Activated CD4-positive, alpha-beta T cell treated with anti-CD3 and anti-CD28 coated beads for 1 hour (primary cell): ENCODE measurements around the gene SBF2.
"Not testable (repeated sequence)": the region's sequence is repeated elsewhere in the genome, so short reads cannot be mapped to it uniquely, and the experiment has no call there.

Source experiments
- DNase-seq: peaks from one replicate; pipeline ENCODE4 v3.0.0-alpha.2; 2020

The SBF2 gene

DNA sequence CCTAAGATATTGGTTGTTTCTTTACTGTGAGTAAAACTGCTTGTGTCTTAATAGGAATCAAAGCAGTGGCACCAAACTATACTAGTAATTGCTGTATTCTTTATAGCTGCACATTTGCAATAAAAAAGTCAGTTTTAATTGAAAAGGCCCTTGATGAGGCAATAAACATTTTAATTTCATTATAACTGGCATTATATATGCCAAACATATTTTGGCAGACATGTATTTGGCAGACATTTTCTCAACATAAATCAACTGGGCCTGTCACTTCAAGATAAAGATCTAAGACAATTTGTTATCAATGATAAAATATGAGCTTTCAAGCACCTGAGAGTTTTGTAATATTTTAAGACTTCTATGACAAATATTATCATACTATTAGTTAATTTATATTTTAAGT is 245.7 kb downstream of the SBF2 start:
- DNase-seq: no peak

DNA sequence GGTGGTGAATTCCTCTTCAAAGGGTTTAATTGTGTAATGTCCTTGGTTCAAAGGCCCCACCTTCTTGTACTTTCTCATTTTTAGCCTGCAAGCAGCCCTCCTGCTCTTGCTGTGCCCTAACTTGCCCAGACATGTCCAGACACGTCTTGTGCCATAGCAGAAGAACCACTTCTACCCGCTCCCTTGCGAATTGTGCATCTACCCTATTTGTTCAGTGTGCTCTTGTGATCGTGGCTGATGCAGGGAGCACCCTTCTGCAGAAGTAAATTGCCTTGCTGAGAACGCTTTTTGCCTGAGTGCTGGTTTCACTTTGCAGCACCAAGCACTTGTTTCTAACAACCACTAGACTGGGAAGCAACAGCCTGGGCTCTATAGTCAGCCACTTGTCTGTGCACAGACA is 249.4 kb downstream of the SBF2 start:
- DNase-seq: no peak

DNA sequence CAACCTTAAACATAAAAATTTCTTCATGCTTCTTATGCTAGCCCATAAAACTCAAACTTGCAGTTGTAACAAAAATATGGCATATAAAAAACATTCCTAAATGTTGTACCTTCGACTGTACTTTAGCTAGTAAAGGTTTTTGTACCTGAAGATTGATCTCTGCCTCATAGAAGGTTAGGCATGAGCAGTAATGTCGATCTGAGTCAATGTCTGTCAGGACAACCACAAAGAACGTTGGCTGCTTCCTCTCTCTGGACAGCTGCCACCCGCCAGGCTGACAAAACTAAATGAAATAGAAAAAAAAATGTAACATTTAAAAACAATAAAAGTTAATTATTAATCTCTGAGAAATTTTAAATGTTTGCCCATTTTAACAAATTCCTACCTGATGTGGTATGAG is 251.3 kb downstream of the SBF2 start:
- no peak for DNase-seq

DNA sequence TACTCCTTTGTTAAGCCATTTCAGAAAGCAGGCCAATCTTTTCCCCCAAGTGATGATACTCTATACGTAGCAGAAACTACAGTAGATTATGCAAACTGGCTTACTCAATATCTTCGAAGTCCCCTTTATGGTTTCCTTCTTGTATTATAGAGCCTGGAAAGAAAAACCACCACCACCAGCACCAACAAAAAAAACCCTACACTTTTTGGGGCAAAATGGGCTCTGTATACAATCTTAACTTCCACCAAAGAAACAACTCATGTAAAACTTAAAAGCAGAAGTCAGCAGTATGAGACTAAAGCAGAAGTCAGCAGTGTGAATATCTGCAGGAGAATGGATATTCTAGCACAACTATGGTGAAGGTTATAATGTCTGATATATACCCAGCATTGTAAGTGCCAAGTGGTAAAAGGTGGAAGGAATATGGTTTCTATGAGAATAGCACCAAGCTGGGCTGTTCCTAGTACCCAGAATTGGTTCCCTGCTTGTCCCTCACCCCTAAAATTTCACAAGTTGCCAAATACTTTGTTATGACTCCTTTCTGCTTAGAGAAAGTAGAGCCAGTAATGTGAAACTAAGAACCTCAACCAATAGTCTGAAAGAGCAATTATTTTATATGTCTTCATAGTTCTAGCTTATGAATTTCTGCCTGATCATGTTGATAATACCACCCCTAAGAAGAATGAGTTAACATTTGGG is 252.1 kb downstream of the SBF2 start:
- DNase-seq: no peak

DNA sequence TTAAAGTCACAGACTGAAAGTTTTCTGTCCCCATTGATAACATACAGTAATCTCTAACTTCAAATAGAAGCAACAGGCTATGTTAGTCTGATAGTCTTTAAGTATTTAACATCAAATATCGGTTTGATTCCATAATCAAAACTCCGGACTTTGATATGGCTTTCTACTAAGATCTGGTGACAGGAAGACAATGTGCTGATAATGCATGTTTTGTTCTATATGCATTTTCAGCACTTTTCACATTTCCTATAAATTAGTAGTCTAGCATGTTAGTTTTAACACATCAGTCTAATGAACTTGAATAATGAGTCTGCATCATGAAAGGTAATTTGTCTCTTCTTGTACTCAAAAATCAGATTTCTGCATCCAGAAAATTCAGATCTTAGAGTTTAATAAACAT is 252.7 kb downstream of the SBF2 start:
- no peak for DNase-seq

DNA sequence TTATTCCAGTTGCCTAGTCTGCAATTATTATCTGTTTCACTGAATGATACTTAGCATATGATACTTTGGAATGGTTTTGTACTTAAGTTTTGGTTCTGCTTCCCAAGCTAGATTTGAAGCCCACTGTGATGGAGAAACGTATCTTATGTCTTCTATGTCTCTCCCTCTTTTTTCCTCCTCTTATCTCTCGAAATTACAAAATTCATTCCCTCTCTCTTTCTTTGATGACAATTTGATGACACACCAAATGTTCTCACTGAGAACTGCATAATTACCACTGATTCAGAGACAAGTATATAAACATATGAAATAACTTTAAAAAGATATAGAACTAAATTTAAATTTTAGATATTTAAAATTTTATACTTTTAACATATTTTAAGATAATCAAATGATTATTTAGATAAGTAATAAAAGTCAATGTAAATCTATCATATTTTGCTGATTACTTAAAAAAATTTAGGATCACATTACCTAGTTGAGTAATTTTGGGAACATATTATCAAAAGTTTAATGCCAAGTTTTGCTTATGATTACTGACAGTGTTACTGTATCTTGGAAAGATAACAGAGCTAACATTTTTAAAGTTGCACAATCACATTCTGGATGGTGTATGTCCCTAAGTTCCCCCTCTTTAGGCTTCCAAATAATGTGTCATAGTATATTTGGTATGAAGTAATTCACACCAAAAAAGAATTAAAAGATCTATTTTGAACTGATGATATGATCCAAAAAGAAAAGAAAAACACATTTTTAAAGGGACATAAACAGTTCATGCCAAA is 255.3 kb downstream of the SBF2 start:
- no peak for DNase-seq

DNA sequence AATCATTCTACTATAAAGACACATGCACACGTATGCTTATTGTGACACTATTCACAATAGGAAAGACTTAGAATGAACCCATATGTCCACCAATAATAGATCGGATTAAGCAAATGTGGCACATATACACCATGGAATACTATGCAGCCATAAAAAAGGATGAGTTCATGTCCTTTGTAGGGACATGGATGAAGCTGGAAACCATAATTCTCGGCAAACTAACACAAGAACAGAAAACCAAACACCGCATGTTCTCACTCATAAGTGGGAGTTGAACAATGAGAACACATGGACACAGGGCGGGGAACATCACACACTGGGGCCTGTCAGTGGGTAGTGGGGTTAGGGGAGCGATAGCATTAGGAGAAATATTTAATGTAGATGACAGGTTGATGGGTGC is 258.1 kb downstream of the SBF2 start:
- DNase-seq: not testable (repeated sequence)

DNA sequence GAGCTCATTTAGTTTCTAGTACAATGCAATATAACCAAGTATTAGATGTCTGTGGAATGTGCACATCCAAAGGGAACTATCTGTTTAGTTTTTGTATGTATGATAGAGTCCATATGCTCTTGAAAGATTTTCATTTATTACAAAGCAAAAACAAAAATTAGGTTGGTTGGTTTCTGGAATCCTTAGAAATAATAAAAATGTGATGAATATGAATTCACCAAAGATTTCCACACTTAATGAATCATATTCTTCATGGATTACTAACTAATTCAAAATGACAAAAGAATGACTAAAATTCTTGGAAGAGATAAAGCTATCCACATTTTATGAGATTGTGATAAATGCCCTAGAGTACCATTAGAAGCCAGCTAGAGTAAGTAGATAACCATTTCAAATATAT is 261.1 kb downstream of the SBF2 start:
- DNase-seq: no peak

DNA sequence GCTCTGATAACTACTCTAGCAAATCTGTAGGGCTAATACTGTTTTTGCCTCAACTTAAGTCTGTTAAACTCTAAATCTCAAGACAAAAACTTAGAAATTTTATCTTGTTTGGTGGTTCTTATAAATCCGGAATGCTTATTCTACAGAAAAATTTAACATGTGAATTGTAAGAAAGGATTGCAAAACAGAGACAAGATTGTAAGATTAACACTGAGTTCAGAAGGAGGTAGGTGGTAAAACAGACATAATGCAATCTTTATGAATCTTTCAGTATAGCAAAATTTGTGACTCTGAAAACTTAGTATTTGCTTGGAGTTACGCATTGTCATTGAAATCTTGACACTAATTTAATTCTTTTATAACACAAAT is 263.9 kb downstream of the SBF2 start:
- no peak for DNase-seq

DNA sequence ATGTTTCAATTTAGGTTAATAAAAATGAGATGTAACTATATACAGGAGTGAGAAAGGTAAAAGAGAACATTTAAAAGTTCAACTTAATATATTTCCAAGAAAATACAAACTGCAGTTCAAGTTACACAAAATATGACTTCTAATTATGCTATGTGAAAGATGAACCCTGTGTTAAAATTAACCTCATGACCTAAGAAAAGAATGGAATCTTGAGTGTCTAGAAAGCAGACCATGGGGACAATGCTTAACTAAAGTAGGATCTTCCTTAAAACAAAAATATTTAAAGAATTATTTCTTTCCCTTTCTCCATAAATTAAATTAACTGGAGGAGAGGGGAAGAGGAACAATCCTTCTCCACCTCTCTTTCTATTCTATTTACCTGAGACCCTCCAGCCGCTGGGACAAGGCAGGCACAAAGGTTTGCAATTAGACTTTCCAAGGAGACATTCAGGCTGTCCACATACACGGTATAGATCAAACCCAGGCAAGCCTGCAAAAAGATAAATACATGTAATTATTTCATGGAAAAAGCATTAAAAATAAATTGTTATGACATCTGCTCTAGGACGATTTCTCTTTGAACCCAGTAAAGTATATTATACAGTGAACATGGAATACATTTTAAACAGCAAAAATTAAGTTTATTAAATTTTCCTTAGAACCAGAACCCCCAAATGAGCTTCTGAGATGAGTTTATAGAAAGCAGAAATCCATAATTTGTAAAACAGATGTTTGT is 264.5 kb downstream of the SBF2 start:
- DNase-seq: no peak

DNA sequence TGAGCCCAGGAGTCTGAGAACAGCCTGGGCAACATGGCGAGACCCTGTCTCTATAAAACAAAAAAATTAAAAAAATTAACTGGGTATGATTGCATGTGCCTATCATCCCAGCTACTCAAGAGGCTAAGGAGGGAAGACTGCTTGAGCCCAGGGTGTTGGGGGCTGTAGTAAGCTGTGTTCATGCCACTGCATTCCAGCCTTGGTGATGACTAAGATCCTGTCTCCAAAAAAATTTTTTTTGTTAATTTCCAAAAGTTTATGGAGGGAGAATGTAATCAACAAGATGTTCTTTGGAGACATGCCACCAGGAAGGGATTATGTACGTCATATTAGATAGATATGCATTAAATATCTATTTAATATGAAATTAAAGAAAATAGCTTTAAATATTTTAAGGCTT is 267.5 kb downstream of the SBF2 start:
- DNase-seq: no peak

DNA sequence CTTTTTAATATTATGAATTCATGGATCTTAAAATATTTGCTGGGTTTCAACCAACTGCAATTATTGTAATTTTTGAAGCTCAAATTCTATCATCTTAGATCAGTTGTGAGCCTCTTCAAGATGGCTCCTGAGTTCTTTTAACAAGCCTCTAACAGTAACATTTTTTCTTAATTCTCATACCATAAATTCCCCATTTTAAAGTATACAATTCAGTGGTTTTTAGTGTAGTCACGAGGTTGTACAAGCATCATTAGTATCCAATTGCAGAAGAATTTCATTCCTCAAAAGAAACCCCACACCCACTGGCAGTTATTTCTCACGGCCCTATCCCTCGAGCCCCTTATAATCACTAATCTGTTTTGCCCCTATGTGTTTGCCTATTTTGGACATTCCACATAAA is 270.8 kb downstream of the SBF2 start:
- no peak for DNase-seq

DNA sequence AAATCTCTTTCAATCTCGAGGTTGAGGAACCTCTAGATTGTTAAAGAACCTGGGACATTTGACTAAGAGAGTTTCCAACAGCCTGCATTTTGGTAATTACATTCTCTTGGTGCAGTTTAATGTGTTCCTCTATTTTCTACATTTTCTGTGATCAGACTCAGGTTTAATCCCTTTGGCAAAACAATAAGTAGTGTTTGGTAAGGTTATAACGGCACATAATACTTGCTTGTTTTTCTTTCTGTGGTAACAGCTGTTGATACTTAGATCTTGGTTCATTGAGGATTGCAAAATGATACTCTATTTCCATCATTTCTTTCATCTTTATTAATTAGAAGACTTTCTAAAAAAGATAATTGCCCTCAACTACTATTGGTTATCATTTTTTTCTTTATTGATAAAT is 271.3 kb downstream of the SBF2 start:
- no peak for DNase-seq

DNA sequence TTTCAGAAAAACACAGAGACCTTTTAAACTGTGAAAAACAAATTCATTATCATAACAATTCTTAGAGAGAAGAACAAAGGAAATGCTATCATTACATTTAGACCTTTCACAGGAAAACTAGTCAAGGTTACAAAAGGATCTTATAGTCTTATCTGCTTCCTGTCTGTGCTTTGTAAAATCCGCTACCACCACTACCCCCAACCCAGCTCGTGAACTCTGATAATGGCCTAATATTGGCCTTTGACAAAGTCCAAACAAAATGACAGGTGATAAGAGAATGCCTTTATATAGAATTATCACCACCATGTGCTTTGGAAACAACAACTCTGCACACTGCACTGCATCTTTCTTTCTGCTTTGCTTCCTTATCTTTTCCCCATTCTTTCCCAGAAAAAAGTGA is 272.5 kb downstream of the SBF2 start:
- no peak for DNase-seq

DNA sequence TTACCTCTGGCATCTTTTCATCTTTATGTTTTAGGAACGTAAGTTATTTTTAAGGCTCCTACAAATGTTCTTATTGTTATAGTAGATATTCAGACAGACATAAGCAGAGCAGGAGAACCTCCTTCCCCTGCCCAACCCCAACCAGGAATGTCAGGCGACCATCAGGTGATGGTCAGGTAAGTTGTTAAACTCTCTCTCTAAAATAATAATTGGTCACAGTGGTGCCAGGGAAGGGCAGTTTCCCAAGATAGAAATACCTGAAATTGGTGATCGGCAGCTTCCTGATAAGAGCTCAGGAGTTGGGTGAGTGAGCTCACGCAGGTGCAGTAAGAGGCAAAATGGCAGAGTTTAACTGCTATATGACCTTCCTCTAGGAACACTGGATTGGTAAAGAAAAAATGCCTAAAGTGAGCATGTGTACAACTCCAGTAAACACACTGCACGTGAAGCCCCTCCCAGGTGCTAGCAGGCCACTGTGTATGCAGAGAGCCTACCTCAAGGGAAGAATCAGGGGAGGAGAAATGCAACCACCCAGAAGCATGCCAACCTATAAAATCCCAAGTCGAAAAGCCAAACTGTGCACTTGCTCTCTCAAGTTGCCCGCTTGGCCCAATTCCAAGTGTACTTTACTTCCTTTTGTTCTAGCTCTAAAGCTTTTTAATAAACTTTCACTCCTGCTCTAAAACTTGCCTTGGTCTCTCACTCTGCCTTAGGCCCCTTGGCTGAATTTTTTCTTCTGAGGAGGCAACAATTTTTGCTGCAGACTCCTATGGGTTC is 273.9 kb downstream of the SBF2 start:
- no peak for DNase-seq

DNA sequence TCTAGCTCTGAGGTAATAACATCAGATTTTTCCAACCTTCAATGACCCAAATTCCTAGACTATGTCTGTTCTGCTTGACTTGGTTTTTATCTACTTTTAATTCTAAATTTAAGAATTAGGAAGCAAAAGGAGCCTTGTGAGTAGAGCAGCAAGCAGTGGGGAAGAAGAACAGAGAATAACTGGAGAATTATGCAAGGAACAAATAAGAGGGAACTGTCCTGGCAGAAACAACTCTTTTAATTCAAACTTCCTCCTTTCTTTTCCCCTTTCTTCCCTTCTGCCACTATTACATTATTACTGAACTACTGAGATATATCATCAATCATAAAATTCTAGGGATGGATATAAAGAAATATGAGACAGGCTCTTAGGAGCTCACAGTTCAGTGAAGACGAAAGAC is 276.1 kb downstream of the SBF2 start:
- no peak for DNase-seq

DNA sequence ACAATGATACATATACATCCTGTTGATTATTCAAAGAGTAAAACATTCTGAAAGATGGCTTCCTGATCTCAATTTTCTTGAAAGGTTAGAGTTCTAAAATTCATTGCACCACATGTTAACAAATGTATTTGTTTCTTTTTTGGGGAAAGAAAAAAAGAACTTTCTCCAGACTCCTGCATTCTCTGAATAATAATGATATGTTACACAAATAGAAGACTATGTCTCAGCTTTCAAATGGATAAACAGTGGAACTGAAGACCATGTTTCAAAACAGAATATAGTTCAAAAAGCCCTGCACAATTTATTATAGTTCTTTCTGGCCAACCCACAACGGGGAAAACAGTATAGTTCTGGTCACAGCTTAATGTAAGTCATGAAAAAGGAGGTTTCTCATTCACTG is 277.0 kb downstream of the SBF2 start:
- no peak for DNase-seq

DNA sequence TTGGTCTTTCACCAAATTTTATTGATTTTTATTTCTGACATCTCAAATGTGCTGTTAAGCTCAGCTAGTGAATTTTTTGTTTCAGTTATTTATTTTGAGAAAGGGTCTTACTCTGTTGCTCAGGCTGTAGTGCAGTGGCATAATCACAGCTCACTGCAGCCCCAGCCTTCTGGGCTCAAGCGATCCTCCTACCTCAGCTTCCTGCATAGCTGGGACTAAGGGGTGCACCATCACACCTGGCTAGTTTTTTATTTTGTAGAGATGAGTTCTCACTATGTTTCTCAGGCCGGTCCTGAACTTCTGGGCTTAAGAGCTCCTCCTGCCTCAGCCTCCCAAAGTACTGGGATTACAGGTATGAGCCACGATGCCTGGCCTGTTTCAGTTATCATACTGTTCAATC is 282.0 kb downstream of the SBF2 start:
- no peak for DNase-seq

DNA sequence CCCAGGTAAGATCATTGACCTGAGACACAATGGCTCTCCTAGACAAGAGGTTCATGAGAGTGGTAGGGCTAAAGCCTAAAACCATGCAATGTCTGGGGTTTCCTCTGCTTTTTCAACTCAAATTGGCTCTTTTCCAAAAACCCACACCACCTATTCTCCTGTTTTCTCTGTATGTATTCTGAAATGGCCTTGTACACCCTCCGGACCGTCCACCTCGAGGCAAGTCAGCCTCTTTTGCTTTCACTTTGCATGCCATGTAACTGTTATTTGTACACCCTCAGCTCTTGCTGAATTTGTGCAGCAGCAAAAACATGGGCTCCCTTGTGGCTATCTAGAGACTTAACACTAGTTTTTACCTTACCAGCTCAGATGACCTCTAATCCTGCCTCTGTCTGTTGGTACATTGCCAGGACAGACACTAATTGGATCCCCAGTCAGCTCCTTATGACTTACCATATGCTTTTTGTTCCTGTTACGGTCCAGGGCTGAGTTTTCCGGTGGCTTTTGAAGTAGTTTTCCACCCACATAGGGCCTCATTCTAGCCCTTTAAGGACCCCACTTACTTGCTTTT is 288.0 kb downstream of the SBF2 start:
- DNase-seq: no peak

DNA sequence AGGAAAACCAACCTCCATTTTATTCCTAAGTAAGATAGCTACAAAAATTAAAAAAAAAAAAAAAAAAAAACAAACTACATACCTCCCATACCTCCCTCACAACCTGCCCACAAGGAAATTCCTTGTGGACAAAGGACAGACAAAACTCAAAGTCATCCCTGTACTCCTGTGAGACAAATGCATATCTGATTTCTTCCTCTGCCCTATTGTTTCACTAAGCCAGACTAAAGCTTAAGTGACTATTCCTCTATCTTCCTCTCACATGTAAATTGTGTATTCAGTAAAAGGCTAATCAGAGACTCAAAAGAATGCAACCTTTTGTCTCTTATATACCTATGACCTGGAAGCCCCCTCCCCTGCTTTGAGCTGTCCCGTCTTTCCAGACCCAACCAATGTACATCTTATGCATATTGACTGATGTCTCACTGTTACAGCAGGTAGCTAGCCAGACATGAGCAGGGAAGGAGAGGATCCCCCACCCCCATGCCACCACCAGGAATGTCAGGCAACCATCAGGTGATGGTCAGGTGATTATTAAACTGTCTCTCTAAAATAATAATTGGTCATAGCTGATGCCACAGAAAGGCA is 289.4 kb downstream of the SBF2 start:
- DNase-seq: no peak

DNA sequence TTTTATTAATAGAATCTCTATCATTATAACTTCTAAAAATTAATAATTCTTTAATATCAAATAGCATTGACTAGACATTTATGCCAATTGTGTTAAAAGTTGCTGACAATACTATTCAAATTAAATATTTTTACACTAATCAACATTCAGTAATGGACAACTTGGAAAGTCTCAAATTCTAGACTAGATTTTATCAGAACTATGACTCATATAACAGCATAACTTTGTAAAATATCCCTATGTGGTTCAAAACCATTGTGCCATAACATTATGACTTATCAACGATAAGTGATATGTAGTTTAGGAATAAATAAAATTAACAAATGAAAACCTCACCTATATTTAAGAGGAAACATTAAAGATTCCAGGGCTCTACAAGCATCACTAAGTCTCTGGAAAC is 291.8 kb downstream of the SBF2 start:
- no peak for DNase-seq

DNA sequence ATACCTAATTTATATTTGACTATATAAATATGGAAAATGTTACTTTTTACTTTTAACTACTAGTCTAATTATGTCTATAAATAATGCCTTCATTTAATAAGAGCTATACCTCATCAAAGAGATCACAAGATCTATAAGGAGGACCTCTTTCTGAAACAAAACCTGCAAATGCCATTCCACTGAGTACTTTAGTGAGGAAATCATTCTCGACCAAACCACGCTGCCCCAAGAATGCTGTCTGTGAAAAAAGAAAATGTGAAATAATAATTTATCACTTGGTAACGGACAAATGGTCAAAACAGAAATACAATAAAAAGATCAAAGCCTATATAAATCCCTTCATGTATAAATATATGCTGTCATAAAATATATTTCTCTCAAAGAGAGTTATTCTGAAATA is 301.7 kb downstream of the SBF2 start:
- no peak for DNase-seq
